ENCODE measurements around the gene EXOSC7.

Gene EXOSC7

DNA sequence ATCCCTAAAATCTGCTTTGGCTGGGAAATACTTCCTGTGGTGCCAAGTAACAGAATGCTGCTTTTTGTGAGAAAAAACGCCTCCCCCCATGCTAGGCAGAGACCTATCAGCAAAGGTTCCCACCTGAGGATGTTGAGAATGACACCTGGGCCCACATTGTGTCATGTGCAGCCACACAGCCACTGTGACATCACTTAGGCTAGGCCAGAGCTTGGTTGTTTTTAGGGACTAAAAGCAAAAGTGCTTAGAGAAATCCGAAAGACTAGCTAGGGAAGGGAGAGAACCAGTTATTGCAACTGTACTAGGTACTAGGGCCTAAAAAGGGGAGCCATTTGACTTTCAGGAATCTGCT is 6.2 kb upstream of the EXOSC7 start:
- TF ChIP-seq, protein P1, sequence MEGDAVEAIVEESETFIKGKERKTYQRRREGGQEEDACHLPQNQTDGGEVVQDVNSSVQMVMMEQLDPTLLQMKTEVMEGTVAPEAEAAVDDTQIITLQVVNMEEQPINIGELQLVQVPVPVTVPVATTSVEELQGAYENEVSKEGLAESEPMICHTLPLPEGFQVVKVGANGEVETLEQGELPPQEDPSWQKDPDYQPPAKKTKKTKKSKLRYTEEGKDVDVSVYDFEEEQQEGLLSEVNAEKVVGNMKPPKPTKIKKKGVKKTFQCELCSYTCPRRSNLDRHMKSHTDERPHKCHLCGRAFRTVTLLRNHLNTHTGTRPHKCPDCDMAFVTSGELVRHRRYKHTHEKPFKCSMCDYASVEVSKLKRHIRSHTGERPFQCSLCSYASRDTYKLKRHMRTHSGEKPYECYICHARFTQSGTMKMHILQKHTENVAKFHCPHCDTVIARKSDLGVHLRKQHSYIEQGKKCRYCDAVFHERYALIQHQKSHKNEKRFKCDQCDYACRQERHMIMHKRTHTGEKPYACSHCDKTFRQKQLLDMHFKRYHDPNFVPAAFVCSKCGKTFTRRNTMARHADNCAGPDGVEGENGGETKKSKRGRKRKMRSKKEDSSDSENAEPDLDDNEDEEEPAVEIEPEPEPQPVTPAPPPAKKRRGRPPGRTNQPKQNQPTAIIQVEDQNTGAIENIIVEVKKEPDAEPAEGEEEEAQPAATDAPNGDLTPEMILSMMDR (IDR thresholded peaks at IDR 0.05), result no peak
- TF ChIP-seq ZFX (IDR thresholded peaks at IDR 0.05; ENCODE audit: borderline replicate concordance), result no peak
- no peak overlapping the region for H3K27ac ChIP-seq

DNA sequence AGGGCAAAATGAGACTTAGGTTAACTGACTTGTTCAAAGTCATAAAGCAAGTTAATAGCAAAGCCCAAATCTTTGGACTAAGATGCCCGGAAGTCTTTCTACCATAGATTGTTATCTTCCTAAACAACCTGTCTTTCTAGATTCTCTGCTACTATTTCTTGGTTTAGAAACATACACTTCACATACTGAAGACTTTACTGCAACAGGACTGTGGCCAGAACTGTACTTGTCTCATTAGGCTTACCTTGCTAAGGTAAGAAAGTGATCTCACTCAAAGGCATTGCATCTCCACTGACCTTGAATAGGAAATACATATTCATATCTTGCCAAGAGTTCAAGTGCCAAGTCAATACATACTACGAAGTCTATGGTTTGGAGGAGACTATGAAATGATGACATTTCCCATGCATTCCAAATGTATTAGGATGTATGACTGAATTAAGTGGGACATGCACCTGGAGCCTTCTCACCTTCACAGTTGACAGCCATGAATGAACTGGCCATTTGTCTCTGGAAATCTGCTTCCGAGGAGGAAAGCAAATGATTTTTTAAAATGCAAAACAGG is 5.0 kb upstream of the EXOSC7 start:
- H3K27ac ChIP-seq, result no peak overlapping the region
- TF ChIP-seq ZFX (IDR thresholded peaks at IDR 0.05; ENCODE audit: borderline replicate concordance), result no peak
- TF ChIP-seq, protein P1 (IDR thresholded peaks at IDR 0.05), result no peak

DNA sequence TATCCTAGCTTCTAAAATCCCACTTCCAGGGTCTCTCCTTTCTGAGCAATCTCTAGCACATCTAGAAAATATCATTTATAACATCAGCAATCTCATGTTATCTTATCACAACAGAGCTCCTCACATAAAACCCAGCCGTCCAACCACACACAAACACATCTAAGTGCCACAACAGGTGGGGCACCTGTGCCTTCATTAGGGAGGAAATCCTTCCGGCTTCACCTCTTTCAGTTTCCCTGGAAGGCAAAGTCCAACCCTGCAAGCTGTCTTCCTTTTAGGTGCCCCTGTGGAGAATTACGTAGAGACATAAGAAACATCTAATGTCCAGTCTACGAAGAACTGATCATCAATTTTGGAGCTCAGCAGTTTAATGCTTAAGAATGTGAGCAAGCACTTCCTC is 1.6 kb upstream of the EXOSC7 start:
- no peak overlapping the region for H3K27ac ChIP-seq
- TF ChIP-seq ZFX (IDR thresholded peaks at IDR 0.05; ENCODE audit: borderline replicate concordance), result no peak
- TF ChIP-seq, protein P1 (IDR thresholded peaks at IDR 0.05), result no peak

DNA sequence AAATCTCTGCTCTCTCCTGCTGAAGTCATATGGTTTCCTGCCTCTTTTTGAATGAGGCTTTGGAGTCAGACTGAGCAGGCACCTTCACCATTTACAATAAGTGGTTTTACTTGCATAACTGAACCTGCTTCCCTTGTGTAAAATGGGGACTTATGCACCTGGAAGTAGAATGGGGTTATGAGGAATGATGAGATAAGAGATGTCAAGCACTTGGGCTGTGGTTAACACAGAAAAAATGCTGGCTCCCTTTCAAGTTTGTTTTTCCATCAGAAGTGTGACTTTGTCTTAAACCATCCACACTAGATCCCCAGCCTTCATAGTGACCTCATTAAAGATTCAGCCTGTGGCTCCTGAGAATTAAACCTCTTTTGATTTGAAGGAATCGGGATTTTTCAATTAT is 5.2 kb downstream of the EXOSC7 start:
- no peak overlapping the region for H3K27ac ChIP-seq

DNA sequence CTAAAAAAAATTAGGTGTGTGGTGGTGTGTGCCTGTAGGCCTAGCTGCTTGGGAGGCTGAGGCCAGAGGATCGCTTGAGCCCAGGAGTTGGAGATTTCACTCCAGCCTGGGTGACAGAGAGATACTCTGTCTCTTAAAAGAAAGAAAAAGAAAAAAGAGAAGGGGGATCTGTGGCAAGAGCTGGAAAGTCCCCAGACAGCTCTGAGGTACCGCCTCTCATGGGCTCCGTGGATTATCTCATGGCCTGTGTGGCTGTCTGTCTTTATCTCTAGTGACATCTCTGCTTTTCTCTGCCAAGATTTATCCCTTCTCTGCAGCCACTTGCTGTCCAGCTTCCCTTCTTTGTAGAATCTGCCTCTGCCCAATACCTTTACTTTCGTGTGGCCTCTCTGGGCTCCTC is 5.7 kb downstream of the EXOSC7 start:
- no peak overlapping the region for H3K27ac ChIP-seq
- TF ChIP-seq, protein P1 (IDR thresholded peaks at IDR 0.05), result no peak
- TF ChIP-seq ZFX (IDR thresholded peaks at IDR 0.05; ENCODE audit: borderline replicate concordance), result no peak

More for the DNA sequence above, 5.2 kb downstream of the EXOSC7 start:
- TF ChIP-seq, protein P1 (IDR thresholded peaks at IDR 0.05), result no peak
- no peak for TF ChIP-seq ZFX (IDR thresholded peaks at IDR 0.05; ENCODE audit: borderline replicate concordance)

DNA sequence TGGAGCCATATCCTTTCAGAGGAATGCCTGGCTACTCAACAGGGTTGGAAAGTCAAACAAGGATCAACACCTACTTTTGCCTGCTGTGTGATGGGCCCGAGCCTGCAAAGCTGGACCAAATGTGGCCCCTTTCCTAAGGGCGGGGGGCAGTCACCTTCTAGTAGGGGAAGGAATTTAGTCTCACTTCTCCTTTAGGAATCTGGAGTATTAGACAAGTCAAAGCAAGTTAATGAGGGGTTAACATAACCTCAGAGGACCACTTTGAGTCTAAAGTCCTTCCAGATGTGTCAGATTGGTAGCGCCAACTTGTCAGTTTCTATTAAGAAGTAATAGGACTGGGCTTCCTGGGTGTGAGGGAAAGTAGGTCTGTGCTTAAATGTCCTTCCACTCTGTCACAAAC is 6.8 kb downstream of the EXOSC7 start:
- no peak for TF ChIP-seq ZFX (IDR thresholded peaks at IDR 0.05; ENCODE audit: borderline replicate concordance)
- TF ChIP-seq, protein P1 (IDR thresholded peaks at IDR 0.05), result no peak
- no peak overlapping the region for H3K27ac ChIP-seq

DNA sequence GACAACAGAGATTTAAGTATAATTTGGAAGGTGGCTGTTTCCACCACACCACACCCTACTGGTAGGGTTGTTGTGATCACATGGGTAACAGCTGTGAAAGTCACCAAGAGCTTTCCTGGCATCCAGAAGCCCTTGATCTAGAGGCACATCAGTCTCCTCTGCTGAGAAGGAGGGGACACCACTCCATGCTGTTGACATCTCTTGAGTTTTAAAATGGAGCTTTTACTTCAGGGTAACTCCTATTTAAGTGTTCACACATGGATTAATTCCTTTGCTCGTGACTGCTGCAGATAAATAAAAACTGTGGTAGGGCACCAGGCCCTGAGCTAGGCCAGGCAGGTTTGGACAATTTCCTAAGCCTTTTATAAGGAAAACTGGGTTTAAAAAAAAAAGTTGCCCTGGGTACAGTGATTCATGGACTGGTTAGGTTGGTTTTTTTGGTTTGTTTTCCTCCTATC is 7.5 kb downstream of the EXOSC7 start:
- no peak overlapping the region for H3K27ac ChIP-seq
- no peak for TF ChIP-seq ZFX (IDR thresholded peaks at IDR 0.05; ENCODE audit: borderline replicate concordance)
- TF ChIP-seq, protein P1 (IDR thresholded peaks at IDR 0.05), result no peak
